ENCODE results near the gene SMYD3.

Gene SMYD3

DNA sequence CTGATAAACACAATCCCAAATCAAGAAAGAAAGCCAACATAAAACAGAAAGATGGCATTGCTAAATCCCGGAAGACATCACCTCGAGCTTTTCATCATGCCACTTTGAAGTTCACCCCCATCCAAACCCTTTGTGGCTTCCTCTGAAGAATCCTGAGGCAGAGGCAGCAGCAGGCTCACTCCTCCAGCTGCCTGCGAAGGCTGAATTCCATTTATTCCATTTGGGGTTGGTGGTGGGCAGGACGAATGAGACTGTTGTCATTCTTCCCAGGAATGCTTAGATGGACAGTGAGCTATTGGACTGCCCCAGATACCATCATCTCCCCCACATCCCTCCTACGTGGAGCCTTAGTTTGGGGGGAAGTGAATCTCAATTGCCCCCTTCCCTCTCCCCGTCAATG is 437.5 kb downstream of the SMYD3 start:
- DNase-seq (ENCODE audit: low spot score): no peak

DNA sequence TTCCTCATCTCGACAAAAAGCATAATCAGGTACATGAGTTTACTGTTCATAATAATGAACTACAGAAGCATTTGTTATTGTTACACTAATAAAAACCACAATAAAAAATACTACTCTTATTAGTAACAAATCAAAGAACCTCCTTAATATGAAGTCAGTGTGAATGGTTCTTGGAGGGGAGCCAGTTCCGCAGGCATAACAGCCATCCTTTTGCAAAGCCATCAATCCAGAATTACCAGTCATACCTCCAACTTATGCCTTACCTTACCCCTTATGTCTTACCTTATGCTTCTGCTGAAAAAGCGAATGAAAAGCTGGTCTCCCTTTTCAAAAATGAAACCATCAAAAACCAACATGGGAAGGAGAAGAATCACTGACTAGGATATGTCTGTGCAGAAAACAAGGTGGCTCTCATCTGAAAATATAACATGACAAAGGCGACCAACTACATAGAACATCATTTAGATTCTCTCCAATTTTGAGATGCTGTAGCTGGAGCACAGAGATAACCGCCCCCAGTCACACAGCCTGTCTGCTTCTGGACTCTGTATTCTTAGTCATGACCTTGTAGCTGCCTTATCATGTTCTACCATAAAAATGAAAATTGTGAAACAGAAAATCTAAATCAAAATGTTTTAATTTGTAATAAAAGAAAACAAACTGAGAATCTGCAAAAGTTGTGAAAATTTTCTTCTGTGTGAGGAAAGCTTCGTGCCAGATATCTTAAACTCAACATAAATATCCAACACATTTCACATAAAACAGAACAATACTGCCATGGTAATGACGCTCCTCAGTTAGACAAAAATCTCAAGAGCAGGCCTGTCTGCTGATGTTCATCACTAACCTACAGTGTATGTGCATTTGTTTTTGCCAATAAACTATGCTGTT is 438.2 kb downstream of the SMYD3 start:
- DNase-seq (ENCODE audit: low spot score): no peak

DNA sequence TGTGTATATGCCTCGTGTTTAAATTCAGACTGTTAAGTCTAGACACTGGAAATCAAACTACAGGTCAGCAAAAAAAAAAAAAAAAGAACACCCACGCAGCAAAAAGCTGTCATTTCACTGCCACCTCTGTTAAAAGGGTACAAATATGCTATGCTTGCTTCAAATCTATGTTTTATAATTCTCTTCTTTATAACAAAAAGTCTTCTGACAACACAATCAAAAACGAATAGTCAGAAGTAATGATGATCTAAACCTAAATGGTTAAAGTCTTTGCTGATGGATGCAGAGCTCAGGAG is 438.9 kb downstream of the SMYD3 start:
- no peak for DNase-seq (ENCODE audit: low spot score)

DNA sequence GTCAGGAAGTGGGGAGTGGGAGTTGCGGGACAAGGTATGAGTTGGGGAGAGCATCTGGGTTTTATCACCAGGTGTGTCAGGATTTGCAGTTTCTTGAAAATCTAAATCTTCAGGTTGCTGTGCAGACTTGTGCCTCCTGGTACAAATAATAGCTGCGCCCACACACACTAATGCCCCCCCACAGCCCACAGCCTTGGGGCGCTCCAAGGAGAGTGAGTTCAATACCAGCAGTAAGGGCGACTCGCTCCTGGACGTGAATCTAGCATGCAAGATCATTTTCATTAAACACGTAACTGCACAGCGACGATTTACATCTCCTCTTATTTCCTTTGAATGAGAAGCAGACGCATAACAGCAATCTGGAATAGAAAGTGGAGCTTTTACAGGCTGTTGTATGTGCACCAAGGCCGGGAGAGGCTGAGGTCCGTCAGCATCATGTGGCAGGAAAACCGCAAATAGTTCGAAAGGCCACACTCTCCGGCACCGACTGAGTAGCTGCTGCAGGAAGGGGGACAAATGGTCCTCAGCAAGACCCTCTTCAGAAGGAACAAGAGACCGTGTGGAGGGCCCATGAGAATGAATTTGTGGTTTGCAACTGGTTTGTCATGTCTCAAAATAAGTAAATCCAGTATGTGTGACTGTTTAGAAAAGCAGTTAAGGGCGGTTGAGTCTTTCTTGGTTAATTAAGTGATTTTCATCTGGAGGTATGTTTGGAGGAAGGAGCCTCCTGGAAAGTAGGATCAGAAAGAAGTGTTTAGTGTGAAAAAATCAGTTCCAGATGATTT is 439.5 kb downstream of the SMYD3 start:
- no peak for DNase-seq (ENCODE audit: low spot score)

DNA sequence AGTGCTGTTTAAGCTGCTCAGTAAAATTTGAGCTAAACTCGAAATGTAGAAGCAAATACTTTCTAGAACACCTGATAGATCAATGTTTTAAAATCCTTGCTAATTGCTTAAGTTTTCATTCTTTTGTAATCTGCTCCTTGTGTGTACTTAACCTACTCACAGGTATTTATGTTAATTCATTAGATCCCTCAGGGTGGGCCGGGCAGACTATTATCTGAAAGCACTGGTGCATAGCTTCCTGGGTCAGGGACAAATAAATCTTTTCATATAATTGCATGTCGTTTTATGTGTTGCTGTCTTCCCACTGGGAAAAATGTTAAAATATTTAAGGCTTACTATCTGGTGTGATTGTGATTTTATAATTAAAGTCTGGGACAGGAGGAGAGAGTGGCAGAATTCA is 440.5 kb downstream of the SMYD3 start:
- DNase-seq (ENCODE audit: low spot score): no peak

DNA sequence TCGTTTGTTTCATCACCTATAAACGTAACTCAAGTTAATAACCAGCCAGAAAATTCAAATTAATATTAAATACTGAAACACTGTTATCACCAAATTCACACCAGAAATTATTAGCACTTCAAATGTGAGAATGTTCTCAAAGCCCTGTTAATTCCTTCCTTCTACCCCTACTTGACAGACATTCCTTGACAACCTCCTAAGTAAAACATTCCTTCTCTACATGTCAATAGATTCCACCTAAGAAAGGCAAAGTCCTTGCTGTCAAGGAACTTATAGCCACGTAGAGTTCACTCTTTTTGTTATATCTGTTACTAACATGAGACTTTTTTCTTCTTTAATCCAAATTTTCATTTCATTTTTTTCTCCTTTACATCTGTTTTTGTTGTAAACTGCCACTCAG is 441.5 kb downstream of the SMYD3 start:
- no peak for DNase-seq (ENCODE audit: low spot score)

DNA sequence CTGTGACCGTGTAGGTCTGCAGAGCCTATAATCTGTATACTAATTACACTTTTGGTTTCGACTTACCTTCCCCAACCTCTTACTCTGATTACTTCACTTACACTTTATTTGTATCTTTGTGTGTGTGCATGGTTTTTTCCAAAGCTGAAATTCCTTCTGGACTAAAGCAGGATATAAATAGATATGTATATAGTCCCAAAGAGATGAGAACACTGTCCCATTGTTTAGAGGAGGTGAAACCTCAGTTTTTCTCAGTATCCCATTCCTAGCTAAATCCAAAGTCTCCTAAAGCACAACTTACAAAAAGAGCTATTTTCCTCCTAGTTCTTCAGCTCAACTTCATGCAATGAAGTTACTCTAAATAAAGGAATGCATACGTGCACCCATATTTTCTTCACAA is 442.2 kb downstream of the SMYD3 start:
- DNase-seq (ENCODE audit: low spot score): no peak

DNA sequence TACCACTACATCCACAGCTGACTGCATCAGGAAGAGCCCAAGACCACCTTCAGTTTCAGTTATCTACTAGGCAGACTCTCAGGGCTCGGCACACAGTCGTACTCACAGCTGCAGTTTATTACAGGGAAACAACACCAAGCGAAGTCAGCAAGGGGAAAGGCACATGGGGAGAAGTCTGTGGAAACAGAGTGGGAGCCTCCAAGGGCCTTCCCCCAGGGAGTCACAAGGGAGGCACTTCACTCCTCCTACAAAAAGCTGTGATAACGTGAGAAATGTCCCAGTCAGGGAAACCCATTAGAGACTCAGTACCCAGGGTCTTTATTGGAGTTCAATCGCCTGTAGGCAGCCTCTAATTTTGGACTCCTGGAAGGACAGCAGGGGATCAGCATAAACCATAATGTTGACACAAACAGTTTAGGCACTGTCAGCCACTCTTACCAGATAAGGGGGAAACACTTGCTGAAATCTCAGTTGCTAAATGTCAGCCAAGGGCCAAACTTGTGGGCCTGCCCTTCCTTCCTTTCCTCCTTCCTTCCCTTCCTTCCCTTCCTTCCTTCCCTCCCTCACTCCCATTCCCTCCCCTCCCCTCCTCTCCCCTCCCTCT is 444.0 kb downstream of the SMYD3 start:
- DNase-seq (ENCODE audit: low spot score): no peak

DNA sequence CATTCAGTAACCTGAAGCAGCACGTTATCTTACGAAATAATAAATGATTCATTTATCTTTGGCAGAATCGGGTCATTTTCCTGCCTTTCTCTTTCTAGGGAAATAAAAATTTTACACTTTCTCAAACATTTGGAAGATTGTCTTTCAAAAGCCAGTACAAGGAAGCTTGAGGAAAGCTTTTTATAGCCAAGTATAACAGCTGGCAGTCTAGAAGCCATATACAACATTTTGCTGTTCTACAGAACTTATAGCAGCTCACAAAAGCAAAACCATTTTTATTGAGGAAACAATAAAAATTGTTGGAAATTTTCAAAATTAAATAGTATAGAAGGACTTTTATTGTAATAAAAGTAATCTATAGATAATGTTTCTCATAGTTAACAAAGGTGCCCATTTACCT is 448.6 kb downstream of the SMYD3 start:
- no peak for DNase-seq (ENCODE audit: low spot score)

DNA sequence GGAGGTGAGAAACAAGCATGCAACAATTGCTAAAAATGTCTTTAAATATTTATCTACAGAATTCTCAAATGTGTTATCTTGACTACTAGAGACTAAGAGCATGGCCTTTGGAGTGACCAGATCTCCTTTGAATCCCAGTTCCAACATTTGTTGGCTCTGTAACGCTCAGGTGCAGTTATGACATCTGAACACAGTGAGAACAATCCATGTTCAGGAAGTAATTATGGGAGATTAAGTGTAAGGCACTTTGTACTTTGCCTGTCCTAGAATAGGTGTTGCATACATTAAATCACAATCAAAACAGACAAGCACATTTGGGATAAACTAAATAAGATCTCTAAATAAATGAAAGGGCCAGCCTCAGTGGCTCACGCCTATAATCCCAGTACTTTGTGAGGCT is 454.5 kb downstream of the SMYD3 start:
- no peak for DNase-seq (ENCODE audit: low spot score)

DNA sequence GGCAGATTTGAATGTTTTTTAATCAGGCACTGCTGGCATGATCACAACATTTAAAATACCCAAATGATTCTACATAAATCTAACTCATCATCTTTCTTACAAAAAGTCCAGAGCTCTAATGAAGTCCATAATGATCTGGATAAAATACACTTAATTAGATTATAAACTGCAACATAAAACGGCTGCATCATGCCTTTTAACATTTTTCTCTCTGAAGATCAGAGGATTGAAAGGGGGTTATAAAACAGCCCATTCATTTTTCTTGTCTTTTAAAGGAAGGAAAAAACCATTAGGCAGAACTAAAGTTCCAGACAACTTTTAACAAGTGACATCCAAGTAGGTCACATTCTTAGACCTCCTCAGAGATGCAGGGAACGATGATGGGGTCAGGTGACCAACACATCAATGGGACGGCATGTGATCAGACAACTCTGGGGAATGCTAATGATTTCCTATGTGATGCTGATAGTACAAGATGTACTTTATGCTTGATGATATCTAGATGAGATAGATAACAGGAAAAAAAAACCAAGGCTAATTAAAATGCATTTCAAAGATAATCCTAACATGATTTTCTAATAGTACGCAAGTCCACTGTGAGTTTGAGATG is 455.1 kb downstream of the SMYD3 start:
- DNase-seq (ENCODE audit: low spot score): no peak

DNA sequence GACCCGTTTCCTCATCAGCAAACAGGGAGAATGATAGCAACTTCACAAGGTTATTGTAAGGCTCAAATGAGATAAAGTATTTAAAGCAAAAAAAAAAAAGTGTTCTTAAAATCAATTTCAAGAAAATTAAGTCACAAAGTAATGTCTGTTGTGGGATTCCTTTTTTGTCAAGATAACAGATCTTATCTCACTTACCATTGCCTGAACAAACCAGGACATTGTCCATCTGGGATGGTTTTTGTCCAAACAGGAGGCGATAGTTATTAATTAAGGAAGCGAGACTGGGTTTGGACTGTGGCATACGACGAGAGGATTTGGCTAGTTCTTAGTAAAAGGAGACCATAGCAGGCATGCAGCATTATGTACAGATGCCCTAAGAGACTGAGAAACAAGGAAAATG is 458.4 kb downstream of the SMYD3 start:
- DNase-seq (ENCODE audit: low spot score): no peak

DNA sequence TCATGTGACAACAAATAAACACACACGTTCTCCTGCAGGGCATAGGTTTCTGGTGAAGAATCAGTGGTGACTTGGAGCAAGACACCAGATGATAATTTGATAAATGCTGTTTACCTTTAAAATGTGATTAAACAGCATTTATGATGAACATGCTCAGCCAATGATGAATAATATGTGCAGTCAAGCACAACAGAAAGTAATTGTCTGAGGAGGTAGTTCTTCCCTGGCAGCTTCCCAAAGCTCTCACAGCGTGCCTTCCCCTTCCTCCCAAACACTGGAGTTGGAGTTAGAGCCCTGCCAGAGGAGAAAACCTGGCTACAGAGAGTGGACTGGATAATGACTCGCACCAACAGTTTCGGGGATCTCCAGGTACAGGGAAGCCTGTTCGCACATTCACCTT is 463.5 kb downstream of the SMYD3 start:
- no peak for DNase-seq (ENCODE audit: low spot score)

DNA sequence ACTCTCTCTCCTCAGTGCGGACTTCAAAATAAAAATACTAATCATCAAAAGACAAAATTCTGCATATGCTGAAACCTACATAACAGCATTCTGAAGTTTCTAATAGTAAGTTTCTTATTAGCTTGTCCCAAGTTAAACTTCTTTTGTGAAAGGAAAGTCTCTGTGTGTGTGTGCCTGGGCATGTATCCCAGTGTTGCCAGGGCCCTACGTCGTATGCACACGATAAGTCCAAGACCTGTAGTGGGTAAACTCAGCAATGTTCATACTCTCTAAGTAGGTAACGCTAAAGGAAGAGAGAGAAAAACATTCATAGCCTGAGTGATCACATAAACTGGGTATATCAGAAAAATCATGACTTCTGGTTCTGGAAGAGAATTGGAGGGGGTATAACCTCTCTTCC is 465.7 kb downstream of the SMYD3 start:
- DNase-seq (ENCODE audit: low spot score): no peak

DNA sequence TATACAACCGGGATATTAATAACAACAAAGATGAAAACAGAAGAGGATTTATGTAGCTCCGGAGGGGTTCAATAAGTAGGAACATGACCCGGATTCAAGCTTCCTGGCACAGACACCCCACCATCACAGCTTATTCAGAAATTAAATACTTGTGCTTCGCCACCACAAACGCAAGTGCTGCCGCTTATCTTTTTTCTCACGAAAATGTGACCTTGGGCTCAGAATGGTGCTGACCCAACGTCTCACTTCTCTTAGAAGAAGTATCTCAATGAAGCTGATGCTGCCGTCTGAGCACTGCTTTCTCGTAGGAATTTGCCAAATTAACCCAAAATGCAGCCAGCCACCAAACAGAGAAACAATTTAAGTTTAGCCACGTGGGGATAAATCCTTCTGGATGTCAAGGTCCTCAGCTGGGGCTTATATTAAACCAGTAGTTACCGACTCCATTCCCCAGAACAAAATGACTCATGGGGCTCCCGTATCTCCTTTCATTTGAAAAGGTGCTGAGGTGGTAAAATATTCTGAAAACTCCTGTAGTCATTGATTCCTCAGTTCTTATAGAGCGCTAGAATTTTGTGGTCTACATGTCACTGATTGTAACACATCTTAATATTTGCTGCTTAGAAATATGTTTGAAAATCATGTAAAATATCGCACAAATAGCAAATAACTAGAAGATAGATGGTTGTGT is 466.7 kb downstream of the SMYD3 start:
- DNase-seq (ENCODE audit: low spot score): no peak

DNA sequence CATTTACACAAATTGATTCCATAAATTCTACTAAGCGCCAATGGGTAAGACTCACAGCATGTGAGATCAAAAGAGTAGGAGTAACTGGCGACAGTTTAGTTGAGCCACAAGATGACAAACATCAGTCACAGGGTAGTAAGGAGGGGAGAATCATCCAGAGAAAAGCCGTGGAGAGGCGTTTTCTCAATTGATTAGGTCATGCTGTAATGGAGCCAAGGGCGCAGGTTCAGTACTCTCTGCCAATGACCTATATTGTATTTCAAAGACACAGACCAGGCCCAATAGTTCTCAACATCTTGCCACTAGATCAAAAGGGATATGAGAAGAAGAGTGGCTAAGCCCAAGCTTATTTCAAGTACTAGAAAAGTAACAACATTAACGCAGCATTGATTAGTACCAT is 467.5 kb downstream of the SMYD3 start:
- no peak for DNase-seq (ENCODE audit: low spot score)

DNA sequence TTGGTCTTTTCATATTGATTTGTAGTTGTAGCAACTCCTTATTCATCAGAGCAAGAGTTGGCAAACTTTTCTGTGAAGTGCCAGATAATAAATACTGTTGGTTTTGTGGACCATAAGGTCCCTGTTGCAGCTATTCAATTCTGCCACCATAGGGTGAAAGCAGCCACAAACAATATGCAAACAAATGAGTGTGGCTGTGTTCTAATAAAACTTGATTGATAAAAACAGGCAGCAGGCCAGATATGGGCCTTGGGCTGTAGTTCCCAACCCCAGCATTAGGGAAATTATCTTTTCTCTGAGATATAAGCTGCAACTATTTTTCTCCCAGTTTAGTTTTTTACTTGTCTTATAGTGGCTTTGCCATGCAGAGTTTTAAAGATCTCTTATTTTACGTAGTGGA is 469.2 kb downstream of the SMYD3 start:
- no peak for DNase-seq (ENCODE audit: low spot score)

DNA sequence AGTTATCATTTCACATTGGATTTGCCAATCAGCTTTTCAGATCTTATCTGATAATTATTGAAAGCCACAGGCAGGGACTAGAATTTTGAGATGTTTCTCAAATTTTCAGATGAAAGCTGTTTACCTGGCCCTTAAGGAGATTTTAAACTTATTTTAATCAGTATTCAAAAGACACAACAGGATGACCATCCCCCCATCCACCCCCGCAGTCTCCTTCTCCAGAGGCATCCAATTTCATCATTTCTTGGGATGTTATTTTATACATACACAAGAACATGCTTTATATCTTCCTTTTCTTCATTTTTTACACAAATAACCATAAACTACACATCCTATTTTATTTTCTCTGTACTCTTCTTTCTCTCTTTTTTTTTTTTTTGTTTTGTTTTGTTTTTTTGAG is 470.9 kb downstream of the SMYD3 start:
- DNase-seq (ENCODE audit: low spot score): no peak

DNA sequence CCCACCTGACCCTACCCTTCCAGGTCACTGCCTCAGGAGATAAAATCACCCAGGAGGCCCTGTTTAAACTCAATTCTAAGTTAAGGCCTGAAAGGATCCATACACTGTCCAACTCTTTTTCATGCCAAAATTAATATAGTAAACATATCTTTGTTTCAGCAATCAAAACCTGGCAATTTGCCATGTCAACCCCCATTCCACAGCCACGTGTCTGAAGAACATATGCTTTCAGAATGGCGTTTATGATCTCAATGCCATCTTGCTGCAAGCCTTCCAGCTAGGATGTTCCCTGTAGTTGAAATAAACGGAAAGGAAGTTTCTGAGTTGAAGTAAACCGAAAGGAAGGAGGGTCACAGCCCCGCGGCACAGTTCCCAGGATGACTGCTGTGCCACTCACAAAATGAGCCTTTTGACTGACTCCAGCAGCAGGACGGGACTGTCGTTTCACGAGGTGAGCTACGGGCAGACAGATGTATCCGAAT is 472.0 kb downstream of the SMYD3 start:
- no peak for DNase-seq (ENCODE audit: low spot score)

DNA sequence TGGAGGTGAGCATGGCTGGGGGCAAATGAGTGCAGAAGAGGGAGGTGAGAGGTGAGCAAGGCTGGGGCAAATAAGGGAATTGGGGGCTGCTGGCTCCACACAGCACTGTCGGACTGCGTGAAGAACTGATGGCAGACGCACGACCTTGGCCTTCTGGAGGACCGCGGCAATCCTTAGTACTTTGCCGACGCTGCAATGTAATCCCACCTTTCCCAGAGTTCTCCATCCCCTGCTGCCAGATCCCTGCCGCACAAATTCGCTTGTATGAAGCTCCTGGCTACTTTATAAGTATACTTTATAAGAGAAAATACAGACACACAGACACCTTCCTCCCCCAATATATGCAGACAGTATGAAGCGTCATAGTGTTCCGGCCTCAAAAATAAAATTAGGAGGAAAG is 472.4 kb downstream of the SMYD3 start:
- DNase-seq (ENCODE audit: low spot score): no peak

DNA sequence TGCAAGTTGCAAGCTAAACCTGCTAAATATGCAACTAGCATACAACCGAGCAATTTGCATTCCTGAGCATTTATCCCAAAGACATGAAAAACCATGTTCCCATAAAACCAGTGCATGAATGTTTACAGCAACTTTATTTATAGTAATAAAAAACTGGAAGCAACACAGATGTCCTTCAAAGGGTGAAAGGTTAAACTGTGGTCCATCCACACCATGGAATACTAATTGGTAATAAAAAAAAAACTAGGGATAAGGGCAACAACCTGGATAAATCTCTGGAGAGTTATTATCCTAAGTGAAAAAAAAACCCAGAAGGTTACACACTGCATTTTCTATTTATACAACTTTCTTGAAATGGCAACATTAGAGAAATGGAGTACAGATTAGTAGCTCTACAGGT is 474.1 kb downstream of the SMYD3 start:
- no peak for DNase-seq (ENCODE audit: low spot score)

DNA sequence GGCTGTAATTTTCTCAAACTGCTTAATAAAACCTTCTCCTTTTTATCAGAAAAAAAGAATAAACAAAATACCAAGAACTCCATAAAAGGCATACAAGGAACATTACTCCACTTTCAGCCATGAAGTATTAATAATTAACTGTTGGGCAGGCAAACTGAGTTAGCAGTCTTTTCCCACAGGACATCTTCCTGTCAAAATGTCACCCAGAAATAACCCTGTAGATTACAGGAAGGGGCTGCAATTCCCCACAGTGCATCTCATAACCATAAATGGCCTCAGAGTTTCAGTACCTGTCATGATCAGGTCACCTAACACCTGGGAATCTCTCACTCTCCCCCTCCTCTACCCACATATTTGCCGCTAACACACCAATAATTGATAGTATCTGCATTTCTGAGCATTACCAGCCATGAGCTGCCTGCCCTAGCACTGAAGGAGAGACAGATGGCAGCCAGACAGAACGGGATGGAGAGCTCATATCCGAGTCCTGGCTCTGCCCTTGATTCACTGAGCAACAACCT is 475.0 kb downstream of the SMYD3 start:
- DNase-seq (ENCODE audit: low spot score): no peak
